HG03095 (cell line): ENCODE data around the gene SPINT4.
"Not testable (repeated sequence)": the region's sequence is repeated elsewhere in the genome, so short reads cannot be mapped to it uniquely, and the experiment has no call there.

ENCODE experiments used
- ATAC-seq: cut with Tn5 transposase; IDR thresholded peaks from one replicate; pipeline ENCODE4 v1.9.1; 2021; ENCODE audit warnings: moderate library complexity; ENCODE audit not compliant: unreplicated experiment

SPINT4 gene

GRCh38 chr20:45764618-45765282 is 42.6 kb downstream of the SPINT4 start:
- ATAC-seq: not testable (repeated sequence)

GRCh38 chr20:45765307-45765875 is 43.2 kb downstream of the SPINT4 start:
- no peak for ATAC-seq

- ATAC-seq: no peak
Measured at GRCh38 chr20:45765980-45766379, 43.8 kb downstream of the SPINT4 start.

GRCh38 chr20:45768479-45768878 is 46.3 kb downstream of the SPINT4 start:
- no peak for ATAC-seq

GRCh38 chr20:45771182-45771759 is 49.1 kb downstream of the SPINT4 start:
- ATAC-seq: no peak

- ATAC-seq: no peak
Measured at GRCh38 chr20:45772693-45773092, 50.5 kb downstream of the SPINT4 start.

- no peak for ATAC-seq
Measured at GRCh38 chr20:45774945-45775344, 52.8 kb downstream of the SPINT4 start.

GRCh38 chr20:45775411-45775810 is 53.3 kb downstream of the SPINT4 start:
- ATAC-seq: no peak
